Endothelial cell (in vitro differentiated cells): ENCODE measurements around the gene PHC2. TPM values are rescaled to one million over a fixed set of nuclear protein-coding genes. Genes with fewer than 3 reads are reported as not detected.

ENCODE experiments used
- DNase-seq: peaks from one replicate; pipeline ENCODE4 v3.0.0; 2021; ENCODE audit warnings: low spot score
- H3K27ac Mint-ChIP-seq: one replicate; pipeline ENCODE4 v1.8.0; 2021; ENCODE audit warnings: mixed read lengths, inconsistent platforms; ENCODE audit not compliant: unreplicated experiment
- H3K27me3 Mint-ChIP-seq: one replicate; pipeline ENCODE4 v1.8.0; 2021; ENCODE audit warnings: mild to moderate bottlenecking, moderate library complexity, mixed read lengths, inconsistent platforms; ENCODE audit not compliant: unreplicated experiment
- H3K36me3 Mint-ChIP-seq: one replicate; pipeline ENCODE4 v1.8.0; 2021; ENCODE audit warnings: mild to moderate bottlenecking, low read depth, mixed read lengths, inconsistent platforms; ENCODE audit not compliant: unreplicated experiment
- H3K4me1 Mint-ChIP-seq: one replicate; pipeline ENCODE4 v1.8.0; 2021; ENCODE audit warnings: mild to moderate bottlenecking, mixed read lengths, inconsistent platforms; ENCODE audit not compliant: unreplicated experiment
- H3K4me3 Mint-ChIP-seq: one replicate; pipeline ENCODE4 v1.8.0; 2021; ENCODE audit warnings: mild to moderate bottlenecking, mixed read lengths, inconsistent platforms; ENCODE audit not compliant: unreplicated experiment
- H3K9me3 Mint-ChIP-seq: one replicate; pipeline ENCODE4 v1.8.0; 2021; ENCODE audit warnings: mixed read lengths, inconsistent platforms; ENCODE audit not compliant: unreplicated experiment
- total RNA-seq: library from RNA; stranded (reverse); fragmentation: NEBNext Ultra II Directional; extraction: Animal tissue kit (Norgen Biotek cat#: 25700); gene quantifications from one replicate; pipeline ENCODE4 v1.2.1, GENCODE V29; 2021; ENCODE audit not compliant: unreplicated experiment
- TF ChIP-seq, protein P1 (sequence below): fragments of 200-600 bp; sonication (generic); IDR thresholded peaks from one replicate; pipeline ENCODE4 v1.5.0; 2021; ENCODE audit warnings: antibody characterized with exemption; ENCODE audit not compliant: unreplicated experiment

PHC2 gene
- total RNA-seq, 1 donor from 2014 or later = 177 TPM

DNA sequence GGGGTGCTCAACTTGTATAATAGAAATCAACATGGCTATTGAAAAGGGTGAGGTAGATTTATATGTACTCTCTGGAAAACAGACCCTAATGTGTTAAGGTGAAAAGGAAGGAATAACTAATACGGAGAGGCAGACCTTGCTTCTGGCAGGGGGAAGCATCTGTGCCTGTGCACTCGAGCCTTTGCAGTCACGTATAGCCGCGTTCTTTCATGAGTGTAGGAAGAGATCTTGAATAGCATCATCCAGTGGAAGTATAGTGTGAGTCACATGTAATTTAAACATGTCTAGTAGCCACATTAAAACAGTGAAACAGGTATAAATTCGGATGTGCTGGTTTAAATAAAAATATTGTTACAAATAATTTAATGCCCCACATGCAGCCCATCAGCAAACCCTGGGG lies 112.9 kb downstream of the PHC2 start:
- H3K9me3 Mint-ChIP-seq = no peaks in the 10 kb centered on the region
- TF ChIP-seq, protein P1, sequence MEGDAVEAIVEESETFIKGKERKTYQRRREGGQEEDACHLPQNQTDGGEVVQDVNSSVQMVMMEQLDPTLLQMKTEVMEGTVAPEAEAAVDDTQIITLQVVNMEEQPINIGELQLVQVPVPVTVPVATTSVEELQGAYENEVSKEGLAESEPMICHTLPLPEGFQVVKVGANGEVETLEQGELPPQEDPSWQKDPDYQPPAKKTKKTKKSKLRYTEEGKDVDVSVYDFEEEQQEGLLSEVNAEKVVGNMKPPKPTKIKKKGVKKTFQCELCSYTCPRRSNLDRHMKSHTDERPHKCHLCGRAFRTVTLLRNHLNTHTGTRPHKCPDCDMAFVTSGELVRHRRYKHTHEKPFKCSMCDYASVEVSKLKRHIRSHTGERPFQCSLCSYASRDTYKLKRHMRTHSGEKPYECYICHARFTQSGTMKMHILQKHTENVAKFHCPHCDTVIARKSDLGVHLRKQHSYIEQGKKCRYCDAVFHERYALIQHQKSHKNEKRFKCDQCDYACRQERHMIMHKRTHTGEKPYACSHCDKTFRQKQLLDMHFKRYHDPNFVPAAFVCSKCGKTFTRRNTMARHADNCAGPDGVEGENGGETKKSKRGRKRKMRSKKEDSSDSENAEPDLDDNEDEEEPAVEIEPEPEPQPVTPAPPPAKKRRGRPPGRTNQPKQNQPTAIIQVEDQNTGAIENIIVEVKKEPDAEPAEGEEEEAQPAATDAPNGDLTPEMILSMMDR = no peak
- peaks cover 13% of the 10 kb centered on the region for H3K4me1 Mint-ChIP-seq

DNA sequence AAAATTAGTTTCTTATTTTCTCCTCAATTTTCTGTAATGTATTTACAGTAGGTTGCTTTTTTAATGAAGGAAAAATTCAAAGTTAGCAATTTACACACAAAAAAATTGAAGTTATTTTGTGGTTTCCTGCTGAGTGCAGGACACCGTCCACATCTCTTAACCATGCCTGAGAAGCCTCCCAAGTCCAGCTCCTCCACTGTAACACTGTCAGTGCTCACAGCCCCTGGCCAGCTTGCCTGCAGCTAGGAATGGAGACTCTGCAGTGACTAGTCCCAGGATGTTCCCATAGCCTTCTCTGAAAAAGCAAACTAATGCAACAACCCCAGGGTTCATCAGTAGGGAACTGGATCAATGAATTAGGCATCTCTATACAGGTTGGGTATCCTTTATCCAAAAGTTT lies 113.5 kb downstream of the PHC2 start:
- TF ChIP-seq, protein P1 = no peak
- no peak for DNase-seq
- Mint-ChIP-seq H3K4me3 (no peak overlapping the region), H3K9me3 (no peaks in the 10 kb centered on the region), H3K27ac (no peak overlapping the region), H3K27me3 (peaks cover 5% of the 10 kb centered on the region), H3K36me3 (no peaks in the 10 kb centered on the region), H3K4me1 (peaks cover 13% of the 10 kb centered on the region)

More for the DNA sequence above, 112.9 kb downstream of the PHC2 start:
- Mint-ChIP-seq H3K36me3 (no peaks in the 10 kb centered on the region), H3K27ac (no peak overlapping the region), H3K4me3 (no peak overlapping the region), H3K27me3 (peaks cover 5% of the 10 kb centered on the region)
- no peak for DNase-seq

DNA sequence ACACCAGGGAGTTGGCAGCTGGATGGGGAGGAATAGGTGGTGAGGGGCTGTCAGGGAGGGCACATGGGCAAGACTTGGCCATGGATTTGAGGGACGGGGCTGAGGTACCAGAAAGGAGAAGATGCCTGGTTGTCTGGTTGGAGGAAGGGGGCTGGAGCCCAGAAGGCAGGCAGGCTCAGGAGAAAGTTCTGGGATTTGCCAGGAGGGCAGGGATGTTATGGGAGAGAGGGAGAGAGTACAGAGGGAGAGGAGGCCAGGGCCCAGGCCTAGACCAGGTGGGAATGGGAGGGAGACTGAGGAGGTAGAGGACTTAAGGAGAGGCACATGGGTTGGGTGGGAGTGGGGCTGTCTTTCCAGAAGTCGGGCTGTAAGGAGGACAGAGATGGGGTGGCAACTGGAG lies 114.3 kb downstream of the PHC2 start:
- Mint-ChIP-seq H3K27ac (no peak overlapping the region), H3K4me1 (peaks cover 13% of the 10 kb centered on the region), H3K27me3 (peaks cover 5% of the 10 kb centered on the region), H3K9me3 (no peaks in the 10 kb centered on the region), H3K4me3 (no peak overlapping the region), H3K36me3 (no peaks in the 10 kb centered on the region)
- DNase-seq = no peak
- TF ChIP-seq, protein P1 = no peak

DNA sequence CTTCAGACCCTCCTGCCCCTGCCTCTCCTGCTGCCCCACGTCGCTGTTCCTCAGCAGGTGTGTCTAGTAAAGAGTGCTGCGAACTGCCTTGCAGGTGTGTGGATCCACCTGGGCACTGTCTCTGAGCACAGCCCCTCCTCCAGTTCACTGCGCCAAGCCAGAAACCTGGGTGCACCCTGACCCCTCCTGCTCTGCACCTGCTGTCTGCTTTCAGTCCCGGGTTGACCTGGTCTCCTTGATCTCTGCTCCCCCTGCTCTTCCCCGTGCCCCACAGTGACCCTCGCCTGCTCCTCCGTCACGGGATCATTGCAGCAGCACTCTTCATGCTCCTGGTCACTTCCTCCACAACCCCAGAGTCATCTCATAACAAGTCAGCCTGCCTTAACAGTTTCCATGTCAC lies 116.5 kb downstream of the PHC2 start:
- DNase-seq = no peak
- Mint-ChIP-seq H3K4me1 (peaks cover 13% of the 10 kb centered on the region), H3K27ac (no peak overlapping the region), H3K27me3 (peaks cover 10% of the 10 kb centered on the region), H3K36me3 (peaks cover 4% of the 10 kb centered on the region), H3K9me3 (no peaks in the 10 kb centered on the region), H3K4me3 (no peak overlapping the region)
- TF ChIP-seq, protein P1 = no peak

DNA sequence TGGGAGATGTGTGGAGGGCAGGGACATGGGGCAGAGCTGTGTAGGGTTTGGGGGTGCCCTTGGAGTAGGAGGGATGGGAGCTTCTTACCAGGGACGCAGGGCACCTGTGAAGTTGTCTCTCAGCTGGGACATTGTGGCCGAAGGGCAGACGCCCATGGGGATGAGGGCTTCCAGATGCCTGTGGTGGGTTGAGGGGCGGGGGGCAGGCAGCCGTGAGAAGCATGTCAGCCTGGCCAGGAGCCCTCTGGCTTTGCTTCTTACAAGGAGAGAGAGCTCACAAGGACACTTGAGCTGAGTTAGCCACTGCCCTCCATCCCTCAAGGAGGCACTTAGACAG lies 118.5 kb downstream of the PHC2 start:
- peaks cover 4% of the 10 kb centered on the region for H3K36me3 Mint-ChIP-seq
- H3K27me3 Mint-ChIP-seq = peaks cover 5% of the 10 kb centered on the region
- no peaks in the 10 kb centered on the region for H3K4me1 Mint-ChIP-seq
- no peak overlapping the region for H3K4me3 Mint-ChIP-seq
- no peak overlapping the region for H3K27ac Mint-ChIP-seq
- no peaks in the 10 kb centered on the region for H3K9me3 Mint-ChIP-seq
- TF ChIP-seq, protein P1 = no peak
- DNase-seq = no peak
